BE2C (cell line): Measurements from ENCODE around the gene AGAP2.
A peak's percentile ranks its signal among the peaks of the same experiment; 100 is the strongest.

Experiments
- DNase-seq: peaks from one replicate; pipeline ENCODE4 v3.0.0-alpha.2; 2020
- H3K27me3 ChIP-seq: fragments of 250-450 bp; sonication (Bioruptor Pico); 2 replicates; pipeline ENCODE4 v1.5.1; 2020; ENCODE audit warnings: mild to moderate bottlenecking
- H3K36me3 ChIP-seq: fragments of 250-450 bp; sonication (Bioruptor Pico); 2 replicates; pipeline ENCODE4 v1.5.1; 2020; ENCODE audit warnings: mild to moderate bottlenecking
- H3K4me1 ChIP-seq: fragments of 250-450 bp; sonication (Bioruptor Pico); 2 replicates; pipeline ENCODE4 v1.5.1; 2020
- H3K4me3 ChIP-seq: 2 replicates; pipeline ENCODE4 v1.5.1; 2011; ENCODE audit warnings: low read depth, low read length
- H3K9me3 ChIP-seq: fragments of 250-450 bp; sonication (Bioruptor Pico); 2 replicates; pipeline ENCODE4 v1.5.1; 2020
- CTCF ChIP-seq: IDR thresholded peaks from 2 replicates; pipeline ENCODE4 v1.5.1; 2012; ENCODE audit warnings: mild to moderate bottlenecking, low read depth, low read length

AGAP2 gene

GRCh38 chr12:57763881-57764661, 25.5 kb upstream of the AGAP2 start:
- H3K4me3 ChIP-seq: no peak overlapping the region
- H3K27me3 ChIP-seq: peaks cover 37% of the 10 kb centered on the region

GRCh38 chr12:57762463-57762862, 23.9 kb upstream of the AGAP2 start:
- Histone ChIP-seq H3K4me1 (peaks cover 5% of the 10 kb centered on the region; the same call in 1 of the 2 replicates), H3K36me3 (no peaks in the 10 kb centered on the region), H3K27me3 (peaks cover 37% of the 10 kb centered on the region), H3K9me3 (no peaks in the 10 kb centered on the region), H3K4me3 (no peak overlapping the region)
- no peak for DNase-seq
- no peak for TF ChIP-seq CTCF

More at GRCh38 chr12:57763881-57764661, 25.5 kb upstream of the AGAP2 start:
- no peaks in the 10 kb centered on the region for H3K9me3 ChIP-seq
- H3K4me1 ChIP-seq: peaks cover 5% of the 10 kb centered on the region; the same call in 1 of the 2 replicates
- peaks cover 6% of the 10 kb centered on the region; the same call in 1 of the 2 replicates for H3K36me3 ChIP-seq
- no peak for TF ChIP-seq CTCF
- no peak for DNase-seq

GRCh38 chr12:57761391-57761998, 23.0 kb upstream of the AGAP2 start:
- DNase-seq: no peak
- Histone ChIP-seq H3K9me3 (no peaks in the 10 kb centered on the region), H3K36me3 (no peaks in the 10 kb centered on the region), H3K4me3 (no peak overlapping the region), H3K27me3 (peaks cover 32% of the 10 kb centered on the region), H3K4me1 (no peaks in the 10 kb centered on the region)
- TF ChIP-seq CTCF: no peak

GRCh38 chr12:57760347-57760982, 21.9 kb upstream of the AGAP2 start:
- Histone ChIP-seq H3K9me3 (no peaks in the 10 kb centered on the region), H3K36me3 (no peaks in the 10 kb centered on the region), H3K4me3 (no peak overlapping the region), H3K27me3 (peaks cover 32% of the 10 kb centered on the region), H3K4me1 (no peaks in the 10 kb centered on the region)
- DNase-seq: no peak
- TF ChIP-seq CTCF: no peak

GRCh38 chr12:57759360-57759980, 20.9 kb upstream of the AGAP2 start:
- Histone ChIP-seq H3K36me3 (no peaks in the 10 kb centered on the region), H3K9me3 (no peaks in the 10 kb centered on the region), H3K4me3 (no peak overlapping the region), H3K4me1 (no peaks in the 10 kb centered on the region), H3K27me3 (peaks cover 22% of the 10 kb centered on the region)
- peak; percentile 42 for DNase-seq
- TF ChIP-seq CTCF: peak; percentile 71
